CD14-positive monocyte (primary cell): Measurements from ENCODE around the gene RPSA. TPM values are rescaled to one million over a fixed set of nuclear protein-coding genes. Genes with fewer than 3 reads are reported as not detected.
A peak's percentile ranks its signal among the peaks of the same experiment; 100 is the strongest.

Experiments used
- DNase-seq, 3 donors: peaks; one replicate each; pipeline ENCODE4 v3.0.0-alpha.2; 2011 to 2022
- H2AFZ ChIP-seq: 2 replicates; pipeline ENCODE4 v1.6.0; 2012; ENCODE audit warnings: mild to moderate bottlenecking, low read depth, low read length, inconsistent platforms; ENCODE audit not compliant: insufficient read depth, poor library complexity, severe bottlenecking
- H3K27ac ChIP-seq, 2 donors: 1 replicate in 1 of 2; 2 replicates in 1 of 2; pipeline ENCODE4 v1.5.1; 2012 to 2013; ENCODE audit warnings: low read length in 2 of 2, control low read depth in 1 of 2, inconsistent platforms in 1 of 2, low read depth in 1 of 2, mild to moderate bottlenecking in 1 of 2
- H3K27me3 ChIP-seq, 2 donors: one replicate each; pipeline versions ENCODE4 v1.6.0 to v1.6.1; 2011 to 2013; ENCODE audit warnings: low read length in 2 of 2; ENCODE audit not compliant: control insufficient read depth in 2 of 2, insufficient read depth in 2 of 2
- H3K36me3 ChIP-seq, 2 donors: replicated peaks in 1 of 2; 1 replicate in 1 of 2; 2 replicates in 1 of 2; pipeline versions ENCODE4 v1.5.1 to v1.6.1; 2012 to 2013; ENCODE audit warnings: low read length in 2 of 2, control low read depth in 1 of 2, inconsistent platforms in 1 of 2, mild to moderate bottlenecking in 1 of 2; ENCODE audit not compliant: insufficient read depth in 2 of 2, control insufficient read depth in 1 of 2
- H3K4me1 ChIP-seq, 2 donors: 1 replicate in 1 of 2; 2 replicates in 1 of 2; pipeline versions ENCODE4 v1.5.1 to v1.6.1; 2012 to 2013; ENCODE audit warnings: low read length in 2 of 2, control low read depth in 1 of 2, inconsistent platforms in 1 of 2, mild to moderate bottlenecking in 1 of 2, moderate library complexity in 1 of 2; ENCODE audit not compliant: insufficient read depth in 2 of 2, control insufficient read depth in 1 of 2
- H3K4me2 ChIP-seq: replicated peaks from 2 replicates; pipeline ENCODE3; 2012; ENCODE audit warnings: low read length, moderate library complexity, mild to moderate bottlenecking; ENCODE audit not compliant: poor library complexity, severe bottlenecking; ENCODE audit errors: extremely low read depth
- H3K4me3 ChIP-seq, 3 experiments: fragments of 200-600 bp in 1 of 3; sonication (generic) in 1 of 3; replicated peaks in 1 of 3; 1 replicate in 2 of 3; 2 replicates in 1 of 3; pipeline ENCODE4 v1.5.1; 2011 to 2013; ENCODE audit warnings: low read length in 3 of 3, mild to moderate bottlenecking in 3 of 3, control low read depth in 2 of 3, low read depth in 2 of 3, inconsistent platforms in 1 of 3, moderate library complexity in 1 of 3
- H3K79me2 ChIP-seq: 2 replicates; pipeline ENCODE4 v1.6.0; 2012; ENCODE audit warnings: mild to moderate bottlenecking, control low read depth, inconsistent platforms, low read length, moderate library complexity; ENCODE audit not compliant: insufficient read depth
- H3K9ac ChIP-seq: 2 replicates; pipeline ENCODE4 v1.6.0; 2017; ENCODE audit warnings: low read length, mild to moderate bottlenecking; ENCODE audit not compliant: insufficient read depth, poor library complexity, severe bottlenecking
- H3K9me3 ChIP-seq, 2 donors: replicated peaks in 1 of 2; 1 replicate in 1 of 2; 2 replicates in 1 of 2; pipeline versions ENCODE4 v1.5.1 to v1.6.1; 2012 to 2013; ENCODE audit warnings: low read length in 2 of 2, control low read depth in 1 of 2; ENCODE audit not compliant: control insufficient read depth in 1 of 2, insufficient read depth in 1 of 2
- H4K20me1 ChIP-seq: 2 replicates; pipeline ENCODE4 v1.6.0; 2012; ENCODE audit warnings: mild to moderate bottlenecking, low read length, control low read depth, moderate library complexity; ENCODE audit not compliant: insufficient read depth
- H3K27ac Mint-ChIP-seq, 7 donors: one replicate each; pipeline ENCODE4 v1.8.0; 2020; ENCODE audit warnings: mild to moderate bottlenecking in 7 of 7, mixed read lengths in 7 of 7, moderate library complexity in 6 of 7, inconsistent platforms in 2 of 7
- H3K27me3 Mint-ChIP-seq, 3 donors: one replicate each; pipeline ENCODE4 v1.8.0; 2021 to 2022; ENCODE audit warnings: low read depth in 3 of 3, mild to moderate bottlenecking in 3 of 3, mixed read lengths in 3 of 3, moderate library complexity in 3 of 3, inconsistent platforms in 1 of 3
- H3K36me3 Mint-ChIP-seq, 2 donors: one replicate each; pipeline ENCODE4 v1.8.0; 2020; ENCODE audit warnings: mixed read lengths in 2 of 2, inconsistent platforms in 1 of 2, mild to moderate bottlenecking in 1 of 2
- H3K4me1 Mint-ChIP-seq: one replicate; pipeline ENCODE4 v1.8.0; 2020; ENCODE audit warnings: mild to moderate bottlenecking, mixed read lengths
- H3K4me3 Mint-ChIP-seq, 2 donors: one replicate each; pipeline ENCODE4 v1.8.0; 2020; ENCODE audit warnings: mild to moderate bottlenecking in 2 of 2, mixed read lengths in 2 of 2, moderate library complexity in 1 of 2
- H3K9me3 Mint-ChIP-seq, 7 donors: one replicate each; pipeline ENCODE4 v1.8.0; 2020 to 2022; ENCODE audit warnings: mixed read lengths in 7 of 7, mild to moderate bottlenecking in 6 of 7, moderate library complexity in 6 of 7, inconsistent platforms in 2 of 7
- WGBS: methylation state at CpG from one replicate; pipeline ENCODE4 v1.1.5; 2013; ENCODE audit warnings: missing lambda C conversion rate; ENCODE audit not compliant: insufficient coverage; 5-methylcytosine and 5-hydroxymethylcytosine counted together
- intact Hi-C, 2 donors: fragments of 100-400 bp; cut with micrococcal nuclease; formaldehyde crosslinking; loops; one replicate each; pipeline versions ENCODE4 v1.15.0 to v1.15.1; 2023
- polyA minus RNA-seq: library from RNA; depleted of rRNA, polyadenylated mRNA; stranded (reverse); fragments of >200 nt; gene quantifications from 2 replicates; pipeline ENCODE4 v1.2.3, GENCODE V29; 2012
- polyA plus RNA-seq, 3 donors: library from polyadenylated mRNA; depleted of rRNA in 1 of 3; unstranded in 2 of 3; stranded (reverse) in 1 of 3; fragments of 300-500 nt in 2 of 3; fragments of >200 nt in 1 of 3; fragmentation: Illumina TruSeq in 2 of 3; gene quantifications; 1 replicate in 2 of 3; 2 replicates in 1 of 3; pipeline ENCODE4 v1.2.3, GENCODE V29; 2012 to 2021
- total RNA-seq, 12 experiments: library from RNA in 1 of 12; stranded (reverse) in 1 of 12; fragments of 120-200 nt in 1 of 12; gene quantifications; one replicate each; pipeline ENCODE4 v1.2.4 and lab custom pipeline; 2013 to 2026; ENCODE audit warnings: mixed read lengths in 6 of 12, inconsistent platforms in 1 of 12
- TF ChIP-seq, protein P1 (sequence below): fragments of 200-600 bp; IDR thresholded peaks from one replicate; pipeline ENCODE4 v1.8.0; 2022; ENCODE audit warnings: antibody characterized with exemption, mild to moderate bottlenecking

Gene RPSA
- total RNA-seq (2013): 578 TPM
- polyA plus RNA-seq (100 to 1,000 TPM; 172 to 574 (median 219) TPM), polyA minus RNA-seq (209 and 325 TPM in 2 replicates), total RNA-seq (lab: John Stamatoyannopoulos, UW) (75.5 to 271 (median 209) reads per million in 11 experiments)

GRCh38 chr3:39406368-39407258 lies at the start of gene RPSA:
Gene RPSA (plus strand): TSS chr3:39406720. CDS start chr3:39407654, 934 bp downstream.
- Mint-ChIP-seq H3K4me1 (peaks cover 19% of the 10 kb centered on the region), H3K9me3 (no peaks in the 10 kb centered on the region), H3K27ac (peak within 1 kb of the TSS; percentile 92 to 98 (median 96)), H3K36me3 (peaks cover 27 to 40% of the 10 kb centered on the region in 2 donors), H3K27me3 (peaks cover 0 to 1% (median 0%) of the 10 kb centered on the region in 3 donors), H3K4me3 (peak within 1 kb of the TSS; percentile 96 to 99)
- Histone ChIP-seq H2AFZ (peak within 1 kb of the TSS; percentile 95), H3K79me2 (peaks cover 40% of the 10 kb centered on the region), H3K9me3 (no peaks in the 10 kb centered on the region), H4K20me1 (peaks cover 38% of the 10 kb centered on the region), H3K4me2 (peak within 1 kb of the TSS; percentile 98), H3K36me3 (peaks cover 35 to 37% of the 10 kb centered on the region in 2 donors), H3K27me3 (no peaks in the 10 kb centered on the region), H3K4me1 (peaks cover 18 to 23% of the 10 kb centered on the region in 2 donors), H3K9ac (peak within 1 kb of the TSS; percentile 89), H3K4me3 (peak within 1 kb of the TSS; percentile 56 to 94 (median 61)), H3K27ac (peak within 1 kb of the TSS; percentile 66 to 94)
- TF ChIP-seq, protein P1, sequence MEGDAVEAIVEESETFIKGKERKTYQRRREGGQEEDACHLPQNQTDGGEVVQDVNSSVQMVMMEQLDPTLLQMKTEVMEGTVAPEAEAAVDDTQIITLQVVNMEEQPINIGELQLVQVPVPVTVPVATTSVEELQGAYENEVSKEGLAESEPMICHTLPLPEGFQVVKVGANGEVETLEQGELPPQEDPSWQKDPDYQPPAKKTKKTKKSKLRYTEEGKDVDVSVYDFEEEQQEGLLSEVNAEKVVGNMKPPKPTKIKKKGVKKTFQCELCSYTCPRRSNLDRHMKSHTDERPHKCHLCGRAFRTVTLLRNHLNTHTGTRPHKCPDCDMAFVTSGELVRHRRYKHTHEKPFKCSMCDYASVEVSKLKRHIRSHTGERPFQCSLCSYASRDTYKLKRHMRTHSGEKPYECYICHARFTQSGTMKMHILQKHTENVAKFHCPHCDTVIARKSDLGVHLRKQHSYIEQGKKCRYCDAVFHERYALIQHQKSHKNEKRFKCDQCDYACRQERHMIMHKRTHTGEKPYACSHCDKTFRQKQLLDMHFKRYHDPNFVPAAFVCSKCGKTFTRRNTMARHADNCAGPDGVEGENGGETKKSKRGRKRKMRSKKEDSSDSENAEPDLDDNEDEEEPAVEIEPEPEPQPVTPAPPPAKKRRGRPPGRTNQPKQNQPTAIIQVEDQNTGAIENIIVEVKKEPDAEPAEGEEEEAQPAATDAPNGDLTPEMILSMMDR: peak; percentile 17
- peak; percentile 93 to 98 (median 93) for DNase-seq
- WGBS: under 1% methylated on average over 63 of the region's 63 CpGs
- intact Hi-C loops: no loop called here

GRCh38 chr3:39358333-39358732 lies 48.2 kb upstream of the RPSA start:
- no peaks in the 10 kb centered on the region for H4K20me1 ChIP-seq
- Mint-ChIP-seq H3K4me1 (peaks cover 11% of the 10 kb centered on the region), H3K4me3 (no peak overlapping the region), H3K36me3 (no peaks in the 10 kb centered on the region), H3K27me3 (peaks cover 0 to 2% (median 0%) of the 10 kb centered on the region in 3 donors), H3K27ac (no peak overlapping the region), H3K9me3 (no peaks in the 10 kb centered on the region)
- H3K4me1 ChIP-seq: peaks cover 5 to 6% of the 10 kb centered on the region in 2 donors
- H3K27me3 ChIP-seq: no peaks in the 10 kb centered on the region
- no peak overlapping the region for H3K27ac ChIP-seq
- intact Hi-C loops: no loop called here
- no peaks in the 10 kb centered on the region for H3K36me3 ChIP-seq
- no peaks in the 10 kb centered on the region for H3K9me3 ChIP-seq
- H3K9ac ChIP-seq: no peak overlapping the region
- 100% methylated on average over 1 of the region's 3 CpGs for WGBS
- no peak for DNase-seq
- H3K4me3 ChIP-seq: no peak overlapping the region
- no peak overlapping the region for H2AFZ ChIP-seq
- H3K79me2 ChIP-seq: no peaks in the 10 kb centered on the region
- TF ChIP-seq, protein P1: no peak
- H3K4me2 ChIP-seq: no peak overlapping the region
